HepG2 (cell line): ENCODE results near the gene JMJD4. TPM values are rescaled to one million over a fixed set of nuclear protein-coding genes. Genes with fewer than 3 reads are reported as not detected.

Source experiments
- ATAC-seq: fragments of 200-7000 bp; cut with Tn5 transposase; 3 replicates; pipeline ENCODE4 v1.9.1; 2020; ENCODE audit warnings: mild to moderate bottlenecking, moderate library complexity
- BruUV-seq: library from RNA; stranded (reverse); fragments of 400-500 nt; replicated peaks from 2 replicates; lab custom pipeline; 2021; lab: Mats Ljungman, UMichigan
- CTCF ChIA-PET: fragments of 300-600 bp; formaldehyde crosslinking; extraction: SDS; loops from one replicate; lab custom pipeline; 2021; ENCODE audit warnings: low total read pairs, inconsistent platforms, low intra/inter-chr PET ratio; lab: Yijun Ruan, JAX
- POLR2A ChIA-PET: fragments of 350-600 bp; sonication (Branson Sonifier 250); formaldehyde crosslinking; loops from one replicate; lab custom pipeline; 2020; ENCODE audit warnings: antibody characterized with exemption, inconsistent platforms; lab: Yijun Ruan, JAX
- DNase-seq: peaks from one replicate; pipeline ENCODE4 v3.0.0-alpha.2; 2015; ENCODE audit warnings: low spot score
- FAIRE-seq: peaks from 3 replicates; lab custom pipeline; 2011; peaks lifted over from hg19 to GRCh38; lab: Jason Lieb, UNC
- H2AFZ ChIP-seq: one replicate; pipeline ENCODE4 v1.6.1; 2011; ENCODE audit warnings: low read length, inconsistent platforms
- H3K27ac ChIP-seq: fragments of 300-600 bp; 3 replicates; pipeline ENCODE4 v1.8.0; 2011; ENCODE audit warnings: mixed run types, mild to moderate bottlenecking, mixed read lengths, low read length, inconsistent platforms; ENCODE audit not compliant: insufficient read depth; ENCODE audit errors: extremely low read length
- H3K27me3 ChIP-seq, 2 experiments: fragments of 200-600 bp in 1 of 2; 2 replicates in 1 of 2; 3 replicates in 1 of 2; pipeline versions ENCODE4 v1.6.0 to v1.8.0; 2011; ENCODE audit warnings: low read length in 2 of 2, mild to moderate bottlenecking in 2 of 2, moderate library complexity in 2 of 2, inconsistent platforms in 1 of 2; ENCODE audit not compliant: insufficient read depth in 2 of 2, control insufficient read depth in 1 of 2
- H3K36me3 ChIP-seq, 2 experiments: fragments of 200-600 bp in 1 of 2; replicated peaks in 1 of 2; 2 replicates in 1 of 2; 3 replicates in 1 of 2; pipeline versions ENCODE4 v1.5.1 to v1.8.0; 2011; ENCODE audit warnings: low read length in 2 of 2, inconsistent platforms in 1 of 2; ENCODE audit not compliant: insufficient read depth in 2 of 2, control insufficient read depth in 1 of 2
- H3K4me1 ChIP-seq: 2 replicates; pipeline ENCODE4 v1.5.1; 2012; ENCODE audit warnings: low read length, inconsistent platforms; ENCODE audit not compliant: insufficient read depth
- H3K4me2 ChIP-seq: 2 replicates; pipeline ENCODE4 v1.6.0; 2011; ENCODE audit warnings: low read depth, low read length, inconsistent platforms
- H3K4me3 ChIP-seq, 3 experiments: fragments of 200-600 bp in 1 of 3; sonication (generic), shearing (Covaris generic) in 1 of 3; replicated peaks in 1 of 3; 2 replicates each; pipeline ENCODE4 v1.5.1; 2011 to 2016; ENCODE audit warnings: low read length in 3 of 3, inconsistent platforms in 2 of 3, low read depth in 2 of 3, mild to moderate bottlenecking in 2 of 3, control low read depth in 1 of 3, mixed read lengths in 1 of 3; ENCODE audit not compliant: insufficient read depth in 1 of 3
- H3K79me2 ChIP-seq: one replicate; pipeline ENCODE4 v1.6.1; 2011; ENCODE audit warnings: low read length, inconsistent platforms; ENCODE audit not compliant: insufficient read depth
- H3K9ac ChIP-seq: 2 replicates; pipeline ENCODE4 v1.6.0; 2011; ENCODE audit warnings: mild to moderate bottlenecking, low read depth, low read length, inconsistent platforms; ENCODE audit not compliant: insufficient read depth
- H3K9me3 ChIP-seq: 2 replicates; pipeline ENCODE4 v1.5.1; 2012; ENCODE audit warnings: mild to moderate bottlenecking, low read length
- H4K20me1 ChIP-seq: 2 replicates; pipeline ENCODE4 v1.6.0; 2011; ENCODE audit warnings: inconsistent platforms, mild to moderate bottlenecking, low read length, moderate library complexity; ENCODE audit not compliant: insufficient read depth
- ARID5B ChIP-seq: IDR thresholded peaks from 2 replicates; pipeline ENCODE4 v1.4.0; 2020; ENCODE audit warnings: mild to moderate bottlenecking, missing genetic modification reagents
- DPF2 ChIP-seq: sonication (generic); formaldehyde crosslinking; IDR thresholded peaks from 2 replicates; pipeline ENCODE4 v1.4.0; 2020; ENCODE audit warnings: mild to moderate bottlenecking, low read depth, missing genetic modification reagents, borderline replicate concordance
- EZH2 ChIP-seq: conservative IDR thresholded peaks from 2 replicates; pipeline ENCODE4 v1.6.1; 2012; ENCODE audit warnings: mild to moderate bottlenecking, low read depth, low read length, moderate library complexity
- FOXK1 ChIP-seq: sonication (generic); formaldehyde crosslinking; IDR thresholded peaks from 2 replicates; pipeline ENCODE4 v1.4.0; 2020; ENCODE audit warnings: low read depth, missing genetic modification reagents, borderline replicate concordance
- FOXO1 ChIP-seq: sonication (generic); formaldehyde crosslinking; IDR thresholded peaks from 2 replicates; pipeline ENCODE4 v1.4.0; 2020; ENCODE audit warnings: missing genetic modification reagents
- GLMP ChIP-seq: sonication (generic); formaldehyde crosslinking; IDR thresholded peaks from 2 replicates; pipeline ENCODE4 v1.9.0; 2021; ENCODE audit warnings: missing genetic modification reagents, mild to moderate bottlenecking, borderline replicate concordance
- HNF1B ChIP-seq: sonication (generic); formaldehyde crosslinking; IDR thresholded peaks from 2 replicates; pipeline ENCODE4 v1.5.1; 2020; ENCODE audit warnings: mild to moderate bottlenecking, moderate library complexity, missing genetic modification reagents
- MTA1 ChIP-seq: sonication (generic); formaldehyde crosslinking; IDR thresholded peaks from 2 replicates; pipeline ENCODE4 v1.4.0; 2020; ENCODE audit warnings: missing genetic modification reagents, mild to moderate bottlenecking, borderline replicate concordance
- NR2F6 ChIP-seq, 2 experiments: IDR thresholded peaks; 2 replicates each; pipeline ENCODE4 v1.6.1; 2016; ENCODE audit warnings: antibody characterized with exemption in 1 of 2, mild to moderate bottlenecking in 1 of 2
- PBX2 ChIP-seq: IDR thresholded peaks from 2 replicates; pipeline ENCODE4 v1.6.1; 2016; ENCODE audit warnings: control low read depth
- TCF12 ChIP-seq, 2 experiments: fragments of 450-650 bp in 1 of 2; sonication (generic) in 1 of 2; formaldehyde crosslinking in 1 of 2; IDR thresholded peaks; 2 replicates each; pipeline versions ENCODE4 v1.6.1 to v1.8.0; 2017 to 2022; ENCODE audit warnings: antibody characterized with exemption in 1 of 2, mild to moderate bottlenecking in 1 of 2, missing genetic modification reagents in 1 of 2, moderate library complexity in 1 of 2
- TCF7 ChIP-seq: sonication (generic); IDR thresholded peaks from 2 replicates; pipeline ENCODE4 v1.6.1; 2016; ENCODE audit warnings: antibody characterized with exemption, low read depth
- U2AF2 ChIP-seq: fragments of 200-400 bp; formaldehyde crosslinking; IDR thresholded peaks from 2 replicates; pipeline ENCODE4 v1.6.1; 2017; ENCODE audit warnings: low read depth, mild to moderate bottlenecking, low read length
- ZKSCAN5 ChIP-seq: sonication (generic); formaldehyde crosslinking; IDR thresholded peaks from 2 replicates; pipeline ENCODE4 v1.5.1; 2020; ENCODE audit warnings: mild to moderate bottlenecking, missing genetic modification reagents
- ZMAT3 ChIP-seq: sonication (generic); formaldehyde crosslinking; conservative IDR thresholded peaks from 2 replicates; pipeline ENCODE4 v1.7.0; 2021; ENCODE audit warnings: missing genetic modification reagents
- ZNF136 ChIP-seq: sonication (generic); formaldehyde crosslinking; IDR thresholded peaks from 2 replicates; pipeline ENCODE4 v1.8.1; 2022; ENCODE audit warnings: low read depth, mild to moderate bottlenecking, moderate library complexity, missing genetic modification reagents
- WGBS: methylation state at CpG from one replicate; pipeline ENCODE4 v1.1.6; 2017; ENCODE audit warnings: low lambda C conversion rate; 5-methylcytosine and 5-hydroxymethylcytosine counted together
- in situ Hi-C: cut with HindIII; loops from 2 replicates; pipeline ENCODE4 v1.10.0; 2017; ENCODE audit warnings: low pct_unique_long_range_greater_than_20kb; ENCODE audit not compliant: extremely low pct_ligation_motif_present
- intact Hi-C: fragments of 100-400 bp; cut with micrococcal nuclease; formaldehyde crosslinking; loops from one replicate; pipeline ENCODE4 v1.10.0; 2022; ENCODE audit not compliant: unreplicated experiment
- polyA plus RNA-seq, 8 experiments: library from polyadenylated mRNA; depleted of rRNA in 3 of 8; stranded (reverse) in 7 of 8; unstranded in 1 of 8; fragments of >200 nt; fragmentation: Illumina TruSeq in 4 of 8; extraction: Trizol in 4 of 8; gene quantifications; 2 replicates each; pipeline versions ENCODE4 v1.2.1 to v1.2.3, GENCODE V29; 2011 to 2016; ENCODE audit warnings: low read depth in 4 of 8, missing spikeins in 1 of 8, mixed read lengths in 1 of 8; ENCODE audit not compliant: insufficient read depth in 1 of 8
- total RNA-seq, 5 experiments: library from RNA; depleted of rRNA; stranded (reverse); fragments of >200 nt; fragmentation: Illumina TruSeq; extraction: Trizol; gene quantifications; 2 replicates each; pipeline ENCODE4 v1.2.3, GENCODE V29; 2016; ENCODE audit warnings: low read depth in 1 of 5

The JMJD4 gene
- total and polyA plus RNA-seq, 2 of the 13 experiments (the other 11 are each of a cell fraction or from before 2014, with no cell fraction given) = 10.2 to 29.0 TPM

- H3K9me3 ChIP-seq = no peaks in the 10 kb centered on the region
- no peak for ATAC-seq
- no peak for FAIRE-seq
- H3K36me3 ChIP-seq = peaks cover 19 to 40% of the 10 kb centered on the region in 2 experiments; a peak in 4 of 5 replicates
- H3K9ac ChIP-seq = no peak overlapping the region
- H4K20me1 ChIP-seq = no peaks in the 10 kb centered on the region
- DNase-seq = no peak
- POLR2A ChIA-PET = no interaction called here
- H3K27ac ChIP-seq = no peak overlapping the region
- intact Hi-C loops (no loop called here), in situ Hi-C loops (loop anchor here (10.0 kb wide), 1 partner anchor 264 kb away; no protein-coding TSS in a partner anchor)
- BruUV-seq = no TSS peak
- no peak overlapping the region for H2AFZ ChIP-seq
- H3K79me2 ChIP-seq = no peaks in the 10 kb centered on the region
- no peaks in the 10 kb centered on the region for H3K27me3 ChIP-seq
- H3K4me1 ChIP-seq = no peaks in the 10 kb centered on the region
- WGBS = 89% methylated on average over 4 of the region's 7 CpGs
- CTCF ChIA-PET = no interaction called here
- no peak overlapping the region for H3K4me3 ChIP-seq
- no peak overlapping the region for H3K4me2 ChIP-seq
- TF ChIP-seq FOXO1 (CRISPR knock-in tag) (no peak), GLMP (CRISPR knock-in tag) (no peak), EZH2 (no peak), U2AF2 (no peak), TCF7 (no peak), ZKSCAN5 (no peak), MTA1 (CRISPR knock-in tag) (no peak), DPF2 (CRISPR knock-in tag) (no peak), NR2F6 (IDR thresholded peaks at IDR 0.05) (no peak), NR2F6 (CRISPR knock-in tag; IDR thresholded peaks at IDR 0.05) (no peak), FOXK1 (CRISPR knock-in tag) (no peak), ARID5B (no peak), PBX2 (CRISPR knock-in tag) (no peak), ZNF136 (no peak), ZMAT3 (CRISPR knock-in tag) (no peak), HNF1B (no peak), TCF12 (IDR thresholded peaks at IDR 0.05) (no peak), TCF12 (CRISPR knock-in tag; IDR thresholded peaks at IDR 0.05) (no peak)
Measured at GRCh38 chr1:227749225-227749624, 14.1 kb upstream of the JMJD4 start.
